Stomach (tissue), 4 donors: Measurements from ENCODE around the gene NRG2.

Experiments
- CTCF ChIP-seq, 7 experiments: fragments of 450-650 bp in 4 of 7; fragments of 200-600 bp in 3 of 7; sonication (generic) in 3 of 7; IDR thresholded peaks; one replicate each; pipeline ENCODE4 v1.5.1; 2016 to 2019; ENCODE audit warnings: antibody characterized with exemption in 7 of 7, control low read depth in 2 of 7, mild to moderate bottlenecking in 1 of 7
- POLR2A ChIP-seq, 4 donors: fragments of 450-650 bp; IDR thresholded peaks; one replicate each; pipeline ENCODE4 v1.6.1; 2016; ENCODE audit warnings: antibody characterized with exemption in 4 of 4, control low read depth in 2 of 4, mild to moderate bottlenecking in 1 of 4, moderate library complexity in 1 of 4

DNA sequence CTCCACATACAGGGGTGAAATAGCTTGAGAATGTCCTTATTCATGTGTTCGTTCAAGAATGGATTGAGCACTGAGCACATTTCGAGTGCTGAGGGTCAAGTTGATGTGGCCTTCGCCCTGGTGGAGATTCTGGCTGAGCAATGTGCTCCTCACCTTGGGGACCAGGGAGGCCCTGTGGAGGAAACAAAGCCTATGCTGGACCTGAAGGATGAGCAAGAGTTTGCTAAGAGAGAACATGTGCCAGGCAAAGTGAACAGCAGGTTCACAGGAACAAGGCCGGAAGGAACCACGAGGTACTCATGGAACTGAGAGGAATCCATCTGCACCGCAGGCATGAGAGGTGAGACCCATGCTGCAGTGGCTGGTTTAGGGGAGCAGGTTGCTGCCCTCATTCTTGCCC, 145.1 kb downstream of the NRG2 start:
- TF ChIP-seq CTCF (IDR thresholded peaks at IDR 0.05), result no peak
- TF ChIP-seq POLR2A (IDR thresholded peaks at IDR 0.05), result no peak
